Epithelial cell of esophagus (primary cell): ENCODE measurements around the gene PSORS1C1.

Source experiments
- DNase-seq: peaks from one replicate; pipeline ENCODE4 v3.0.0; 2010; ENCODE audit warnings: low read depth
- H3K4me3 ChIP-seq: 2 replicates; pipeline ENCODE4 v1.5.1; 2011; ENCODE audit warnings: mild to moderate bottlenecking, low read length, control low read depth
- TF ChIP-seq, protein P1 (sequence below): IDR thresholded peaks from 2 replicates; pipeline ENCODE4 v1.5.1; 2011; ENCODE audit warnings: low read depth, mild to moderate bottlenecking, low read length, control low read depth, inconsistent platforms; ENCODE audit not compliant: insufficient read depth; ENCODE audit errors: missing control alignments

Gene PSORS1C1

DNA sequence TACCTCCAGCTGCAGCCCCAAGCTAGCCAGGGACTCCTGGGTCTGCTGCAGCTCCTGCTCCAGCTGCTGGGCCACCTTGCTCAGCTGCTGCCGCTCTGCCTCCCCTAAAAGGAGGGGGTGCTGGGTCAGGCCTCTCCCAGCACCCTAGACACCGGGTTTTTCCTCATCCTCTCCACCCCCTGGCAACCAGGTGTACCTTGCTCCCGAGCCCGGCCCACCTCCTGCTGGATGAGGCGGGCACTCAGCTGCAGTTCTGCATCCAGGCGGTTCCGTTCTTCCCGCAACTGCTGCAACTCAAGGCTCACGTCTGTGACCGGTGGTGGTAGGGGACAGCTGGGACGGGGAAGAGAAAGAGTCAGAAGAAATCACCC, 30.4 kb downstream of the PSORS1C1 start:
- no peak for DNase-seq
- TF ChIP-seq, protein P1, sequence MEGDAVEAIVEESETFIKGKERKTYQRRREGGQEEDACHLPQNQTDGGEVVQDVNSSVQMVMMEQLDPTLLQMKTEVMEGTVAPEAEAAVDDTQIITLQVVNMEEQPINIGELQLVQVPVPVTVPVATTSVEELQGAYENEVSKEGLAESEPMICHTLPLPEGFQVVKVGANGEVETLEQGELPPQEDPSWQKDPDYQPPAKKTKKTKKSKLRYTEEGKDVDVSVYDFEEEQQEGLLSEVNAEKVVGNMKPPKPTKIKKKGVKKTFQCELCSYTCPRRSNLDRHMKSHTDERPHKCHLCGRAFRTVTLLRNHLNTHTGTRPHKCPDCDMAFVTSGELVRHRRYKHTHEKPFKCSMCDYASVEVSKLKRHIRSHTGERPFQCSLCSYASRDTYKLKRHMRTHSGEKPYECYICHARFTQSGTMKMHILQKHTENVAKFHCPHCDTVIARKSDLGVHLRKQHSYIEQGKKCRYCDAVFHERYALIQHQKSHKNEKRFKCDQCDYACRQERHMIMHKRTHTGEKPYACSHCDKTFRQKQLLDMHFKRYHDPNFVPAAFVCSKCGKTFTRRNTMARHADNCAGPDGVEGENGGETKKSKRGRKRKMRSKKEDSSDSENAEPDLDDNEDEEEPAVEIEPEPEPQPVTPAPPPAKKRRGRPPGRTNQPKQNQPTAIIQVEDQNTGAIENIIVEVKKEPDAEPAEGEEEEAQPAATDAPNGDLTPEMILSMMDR: no peak
- no peak overlapping the region for H3K4me3 ChIP-seq

DNA sequence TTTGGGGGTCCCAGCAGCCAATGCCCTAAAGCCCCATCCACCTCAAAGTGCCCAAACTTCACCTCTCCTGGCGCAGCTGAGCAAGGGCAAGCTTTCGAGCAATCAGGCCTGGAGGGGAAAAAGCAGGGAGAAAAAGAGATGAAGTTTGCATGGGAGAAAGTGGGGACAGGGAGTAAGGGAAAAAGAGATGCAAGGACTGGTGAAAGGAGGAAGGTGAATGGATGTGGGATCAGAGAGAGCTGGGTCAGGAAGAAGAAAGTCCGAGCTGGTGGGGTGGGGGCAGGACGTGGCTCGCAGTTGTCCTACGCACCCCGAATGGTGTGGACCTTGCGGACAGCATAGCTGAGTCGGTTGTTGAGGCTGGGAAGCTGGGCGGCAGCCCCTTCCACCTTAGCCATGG, 30.8 kb downstream of the PSORS1C1 start:
- TF ChIP-seq, protein P1: no peak
- DNase-seq: no peak
- H3K4me3 ChIP-seq: no peak overlapping the region

DNA sequence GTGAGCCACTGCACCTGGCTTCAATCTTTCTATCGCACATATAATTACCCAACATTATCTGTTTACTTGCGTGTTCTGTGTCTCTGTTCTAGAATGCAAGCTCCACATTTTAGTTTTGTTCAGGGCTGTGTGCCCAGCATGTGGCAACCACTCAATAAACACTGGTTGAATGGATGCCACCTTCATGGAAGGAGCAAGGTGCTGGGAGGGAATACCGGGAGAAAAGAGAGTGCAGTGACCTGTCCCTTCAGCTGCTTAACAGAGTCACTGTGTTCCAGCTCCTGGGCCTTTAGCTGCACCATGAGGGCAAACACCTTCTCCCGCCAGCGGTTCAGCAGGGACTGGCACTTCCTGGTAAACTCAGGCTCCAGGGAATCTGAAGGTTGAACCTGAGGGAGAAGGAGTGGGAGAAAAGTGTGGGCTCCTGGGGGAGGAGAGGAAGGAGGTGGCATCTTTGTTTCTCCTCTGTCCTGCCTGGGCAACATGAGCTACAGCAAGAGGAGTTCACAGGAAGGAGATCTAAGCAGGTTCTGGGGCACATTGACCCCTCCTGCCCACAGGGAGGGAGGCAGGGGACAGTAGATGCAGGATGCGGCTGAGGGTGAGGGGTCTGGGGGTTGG, 35.3 kb downstream of the PSORS1C1 start:
- TF ChIP-seq, protein P1: no peak

DNA sequence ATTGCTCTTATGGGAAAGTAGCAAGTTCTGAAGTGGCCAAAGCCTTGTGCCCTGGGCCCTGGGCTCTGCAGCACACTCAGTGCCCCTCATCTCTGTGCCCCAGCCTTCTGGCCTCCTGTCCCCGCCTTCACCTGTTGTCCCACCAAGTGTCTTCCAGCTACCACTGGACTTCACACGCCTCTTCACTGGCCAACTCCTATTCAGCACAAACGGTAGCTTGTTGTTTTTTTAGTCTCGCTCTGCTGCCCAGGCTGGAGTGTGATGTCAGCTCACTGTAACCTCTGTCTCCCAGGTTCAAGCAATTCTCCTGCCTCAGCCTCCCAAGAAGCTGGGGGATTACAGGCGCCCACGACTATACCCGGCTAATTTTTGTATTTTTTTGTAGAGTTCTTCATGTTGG, 38.2 kb downstream of the PSORS1C1 start:
- H3K4me3 ChIP-seq: no peak overlapping the region
- no peak for DNase-seq
- TF ChIP-seq, protein P1: no peak

More for the DNA sequence above, 35.3 kb downstream of the PSORS1C1 start:
- no peak overlapping the region for H3K4me3 ChIP-seq
- DNase-seq: no peak

DNA sequence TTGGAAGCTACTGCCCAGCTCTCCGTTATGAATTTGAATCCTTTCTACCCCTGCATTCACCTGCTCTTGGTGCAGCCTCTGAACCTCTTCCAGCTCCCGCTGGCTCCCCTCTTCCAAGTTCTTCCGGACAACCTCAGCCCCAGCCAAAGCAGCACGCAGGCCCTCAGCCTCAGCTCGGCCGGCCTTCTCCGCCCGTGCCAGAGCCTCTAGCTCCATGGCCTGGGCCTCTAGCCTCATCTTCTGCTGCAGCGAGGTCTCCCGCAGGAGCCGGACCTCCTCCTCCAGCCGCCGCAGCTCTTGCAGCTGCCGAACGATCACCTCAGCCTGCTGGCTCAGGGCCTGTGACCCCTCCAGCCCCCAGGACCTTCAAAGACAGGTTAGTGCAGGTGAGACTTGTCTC, 39.8 kb downstream of the PSORS1C1 start:
- DNase-seq: no peak
- TF ChIP-seq, protein P1: no peak
- no peak overlapping the region for H3K4me3 ChIP-seq

DNA sequence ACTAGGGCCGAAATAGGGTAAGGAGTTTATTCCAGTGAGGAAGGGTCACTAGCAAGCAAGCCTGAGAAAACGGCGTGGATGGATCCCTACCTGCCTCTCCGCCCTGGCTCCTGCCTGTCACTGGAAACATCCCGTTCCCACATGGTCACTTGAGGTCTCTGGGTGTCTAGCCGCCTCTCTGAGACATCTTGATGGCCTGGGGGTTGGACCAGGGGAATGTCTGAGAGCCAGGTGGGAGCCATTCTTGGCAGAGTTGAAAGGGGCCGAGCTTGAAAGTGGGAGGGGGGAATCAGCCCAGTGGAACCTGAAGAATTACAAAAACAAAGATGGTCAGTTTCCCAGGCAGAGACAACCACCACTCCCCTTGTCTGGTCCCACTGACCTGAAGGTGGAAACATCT, 42.0 kb downstream of the PSORS1C1 start:
- H3K4me3 ChIP-seq: no peak overlapping the region
- DNase-seq: no peak
- TF ChIP-seq, protein P1: no peak

DNA sequence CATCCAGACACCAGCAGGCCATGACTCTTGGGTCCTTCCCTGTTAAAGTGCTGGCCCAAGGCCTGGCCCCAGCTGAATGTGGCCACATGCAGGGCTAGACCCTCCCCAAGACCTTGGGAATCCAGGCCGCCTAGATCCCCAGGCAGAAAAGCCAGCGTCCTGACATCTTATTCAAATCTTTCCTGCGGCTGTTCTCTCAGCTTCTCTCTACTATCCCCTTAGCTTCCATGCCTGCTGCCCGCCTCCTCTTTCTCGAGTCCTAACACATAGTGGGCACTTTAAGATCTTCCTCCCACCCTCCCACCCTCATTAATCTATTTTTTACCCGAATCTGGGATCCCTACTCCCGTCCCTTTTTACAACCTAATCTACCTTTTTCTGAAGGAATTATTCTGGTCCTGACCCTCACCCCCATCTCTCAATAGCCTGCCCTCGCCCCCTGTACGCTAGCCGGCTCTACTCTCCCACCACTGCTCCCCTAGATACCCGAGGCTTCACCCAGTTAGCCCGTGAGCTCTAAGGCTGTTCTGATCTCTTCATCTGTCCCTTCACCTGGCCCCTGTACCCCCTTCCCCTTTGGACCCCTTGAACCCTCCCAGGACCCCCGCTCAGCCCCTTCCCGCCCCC, 43.0 kb downstream of the PSORS1C1 start, which contains the start of gene CCHCR1:
Gene CCHCR1, minus strand, starts transcription at position 290 of the 627 bp plus-strand sequence. Its CDS starts 202 bp downstream, at position 88.
- TF ChIP-seq, protein P1: no peak
- peak within 1 kb of the TSS; percentile 84 for H3K4me3 ChIP-seq
- DNase-seq: no peak
